HG02973 (cell line): ENCODE data around the gene PRKCZ.
"Not testable (repeated sequence)": the region's sequence is repeated elsewhere in the genome, so short reads cannot be mapped to it uniquely, and the experiment has no call there.

Experiments
- ATAC-seq: cut with Tn5 transposase; IDR thresholded peaks from one replicate; pipeline ENCODE4 v1.9.1; 2021; ENCODE audit warnings: moderate library complexity; ENCODE audit not compliant: unreplicated experiment

PRKCZ gene

GRCh38 chr1:2130156-2130555, 79.9 kb downstream of the PRKCZ start:
- ATAC-seq = no peak

- ATAC-seq = no peak
Measured at GRCh38 chr1:2130871-2131289, 80.7 kb downstream of the PRKCZ start.

DNA sequence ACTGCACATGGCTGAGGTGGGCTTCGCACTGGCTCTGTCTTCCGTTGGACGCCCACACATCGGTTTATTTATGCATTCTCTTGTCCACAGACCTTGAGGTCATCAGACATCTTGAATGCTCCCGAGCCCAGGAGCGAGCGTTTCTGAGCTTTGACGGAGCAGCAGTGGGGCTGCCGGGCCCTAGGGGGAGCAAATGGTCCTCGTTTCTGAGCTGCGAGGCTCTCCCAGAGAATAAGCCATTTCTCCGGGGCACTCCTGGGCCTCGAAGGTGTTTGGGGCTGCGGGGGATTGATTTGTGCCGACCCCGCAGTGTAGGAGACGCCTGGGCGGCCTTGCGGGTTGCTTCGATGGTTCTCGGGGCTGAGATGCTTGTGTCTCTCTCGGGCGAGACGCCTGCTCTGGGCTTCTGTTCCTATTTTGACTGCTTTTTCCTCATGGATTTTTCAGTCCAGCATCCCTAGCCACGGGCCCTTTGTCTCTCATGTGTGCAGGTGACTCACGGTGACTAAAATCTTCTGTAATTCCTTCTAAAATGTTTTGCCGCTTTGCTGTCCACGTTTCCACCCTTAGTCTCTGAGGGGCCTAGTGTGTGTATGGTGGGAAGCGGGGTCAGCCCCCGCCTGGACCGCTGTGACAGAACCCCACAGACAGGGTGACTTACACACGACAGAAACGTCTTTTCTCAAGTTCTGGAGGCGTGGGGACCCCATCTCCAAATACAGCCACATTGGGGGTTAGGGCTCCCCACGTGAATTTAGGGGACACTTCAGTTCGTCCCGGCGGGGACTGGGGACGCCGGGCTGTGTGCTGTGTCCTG, 82.2 kb downstream of the PRKCZ start:
- ATAC-seq = no peak

DNA sequence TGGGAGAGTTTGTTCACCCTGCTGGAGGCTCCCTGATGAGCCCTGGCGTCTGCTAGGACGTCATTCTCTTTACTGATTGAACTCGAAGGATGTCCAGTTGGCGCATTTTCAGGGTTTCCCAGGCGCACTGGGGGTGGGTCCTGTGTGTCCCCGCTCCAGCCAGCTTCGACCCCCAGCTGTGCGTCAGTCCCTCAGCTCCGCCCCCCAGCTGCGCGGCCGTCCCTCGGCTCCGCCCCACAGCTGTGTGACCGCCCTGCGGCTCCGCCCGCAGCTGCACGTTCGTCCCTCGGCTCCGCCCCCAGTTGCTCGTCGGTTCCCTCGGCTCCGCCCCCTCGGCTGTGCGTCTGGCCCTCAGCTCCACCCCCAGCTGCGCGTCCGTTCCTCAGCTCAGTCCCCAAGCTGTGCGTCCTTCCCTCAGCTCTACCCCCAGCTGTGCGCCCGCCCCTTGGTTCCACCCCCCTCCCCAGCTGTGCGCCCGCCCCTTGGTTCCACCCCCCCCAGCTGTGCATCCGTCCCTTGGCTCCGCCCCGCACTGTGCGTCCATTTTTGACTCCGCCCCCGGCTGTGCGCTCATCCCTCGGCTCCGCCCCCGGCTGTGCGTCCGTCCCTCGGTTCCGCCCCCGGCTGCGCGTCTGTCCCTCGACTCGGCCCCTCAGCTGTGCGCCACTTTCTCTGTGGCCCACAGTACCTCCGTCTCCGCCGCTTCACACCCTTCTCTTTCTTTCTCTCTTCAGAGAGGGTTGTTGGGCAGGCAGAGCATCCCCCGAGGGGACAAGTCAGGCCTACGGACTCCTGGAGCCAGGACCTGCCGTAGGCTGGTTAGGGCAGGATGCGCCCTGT, 83.0 kb downstream of the PRKCZ start:
- peak; percentile 81 for ATAC-seq

DNA sequence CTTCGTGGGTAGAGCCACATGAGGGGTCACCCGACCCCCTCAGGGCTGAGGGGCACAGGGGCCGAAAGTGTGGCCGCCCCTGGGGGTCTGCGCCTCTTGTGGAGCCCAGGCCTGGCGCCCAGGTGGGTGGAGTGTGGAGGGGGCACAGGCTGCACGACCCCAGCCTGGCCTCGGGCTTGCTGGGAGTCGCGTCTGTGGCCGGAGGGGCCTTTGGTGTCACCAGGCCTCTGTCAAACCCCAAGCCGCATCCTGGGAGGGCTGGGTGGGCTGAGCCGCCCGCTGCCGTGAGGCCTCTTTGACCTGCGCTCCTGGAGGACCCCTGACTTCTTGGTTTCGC, 83.6 kb downstream of the PRKCZ start:
- no peak for ATAC-seq

- ATAC-seq = no peak
Measured at GRCh38 chr1:2134266-2134620, 84.0 kb downstream of the PRKCZ start.

DNA sequence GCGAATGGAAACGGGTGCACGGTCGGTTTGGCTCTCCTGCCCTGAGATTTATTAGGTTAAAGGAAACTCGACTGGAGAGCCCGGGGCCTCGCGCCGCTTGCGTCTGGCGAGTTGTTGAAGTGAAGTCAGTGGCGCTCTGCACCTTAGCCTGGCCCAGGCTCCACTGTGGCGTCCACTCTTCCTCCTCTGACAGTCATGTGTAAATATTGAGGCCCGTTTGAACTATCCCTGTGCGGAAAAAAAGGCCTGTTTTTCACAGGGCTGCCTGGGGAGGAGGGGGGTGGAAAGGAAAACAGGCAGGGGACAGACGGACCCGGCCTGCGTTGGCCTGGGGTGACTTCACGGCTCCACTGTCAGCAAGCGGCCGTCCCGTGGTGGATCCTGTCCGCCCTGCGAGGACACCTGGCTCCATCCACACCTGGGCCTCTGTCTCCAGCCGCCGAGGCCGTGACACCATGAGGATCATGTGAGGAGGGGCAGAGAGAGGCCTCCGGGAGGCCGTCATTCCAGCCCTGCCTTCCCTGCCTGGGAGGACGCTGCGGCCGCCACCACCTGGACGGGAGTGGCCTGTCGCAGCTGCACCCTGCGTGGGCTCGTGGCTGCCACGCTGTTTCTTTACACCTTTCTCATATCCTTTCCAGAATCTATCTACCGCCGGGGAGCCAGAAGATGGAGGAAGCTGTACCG, 84.6 kb downstream of the PRKCZ start:
- ATAC-seq = no peak

GRCh38 chr1:2135441-2135841, 85.2 kb downstream of the PRKCZ start:
- ATAC-seq = no peak

DNA sequence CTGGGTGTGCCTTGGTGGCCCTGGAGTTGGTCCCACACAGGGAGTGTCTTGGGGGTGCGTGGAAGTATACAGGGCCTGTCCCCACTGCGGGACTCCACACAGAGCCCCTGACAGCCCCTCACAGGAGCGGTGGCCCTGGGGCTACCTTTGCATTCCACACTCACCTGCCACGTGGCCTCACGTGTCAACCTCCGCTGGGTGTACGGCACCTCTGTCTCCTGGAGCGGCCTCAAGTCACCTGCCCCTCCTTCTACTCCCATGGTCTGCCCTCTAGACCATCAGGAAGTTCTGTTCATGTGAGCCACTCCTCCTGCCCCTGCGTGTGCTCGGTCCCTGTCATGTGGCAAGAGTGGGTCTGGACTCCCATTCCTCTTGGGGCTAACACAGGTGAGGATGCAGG, 85.7 kb downstream of the PRKCZ start:
- ATAC-seq = no peak

DNA sequence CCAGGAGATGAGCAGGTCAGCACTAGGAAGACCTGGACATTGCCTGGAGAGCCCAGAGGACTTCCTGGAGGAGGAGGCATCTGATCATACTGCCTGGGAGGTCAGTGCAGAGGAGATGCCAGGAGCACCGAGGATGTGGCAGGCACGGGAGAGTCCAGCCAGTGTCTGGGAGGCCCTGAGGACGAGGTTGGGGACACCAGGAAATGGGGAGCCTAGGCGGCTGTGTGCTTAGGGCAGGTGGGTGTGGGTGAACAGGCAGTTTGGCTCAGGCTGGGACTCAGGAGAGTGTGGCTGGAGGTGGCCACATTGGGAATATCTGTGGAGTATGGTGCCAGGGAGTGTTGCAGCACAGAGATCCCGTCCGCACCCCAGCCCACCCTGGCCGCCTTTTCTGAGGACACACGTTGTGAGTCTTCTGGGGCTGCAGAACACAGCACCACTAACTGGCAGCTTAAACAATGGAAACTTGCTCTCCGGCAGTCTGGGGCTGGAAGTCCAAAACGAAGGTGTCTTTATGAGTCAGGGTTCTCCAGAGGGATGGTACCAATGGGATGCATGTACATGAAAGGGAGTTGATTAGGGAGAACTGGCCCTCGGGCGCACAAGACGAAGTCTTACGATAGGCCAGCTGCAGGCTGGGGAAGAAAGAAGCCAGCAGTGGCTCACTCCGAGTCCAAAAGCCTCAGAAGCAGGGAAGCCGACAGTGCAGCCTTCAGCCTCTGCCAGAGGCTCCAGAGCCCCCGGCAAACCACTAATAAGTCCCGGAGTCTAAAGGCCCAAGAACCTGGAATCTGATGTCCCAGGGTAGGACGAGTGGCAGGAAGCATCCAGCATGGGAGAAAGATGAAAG, 86.4 kb downstream of the PRKCZ start:
- ATAC-seq = no peak

GRCh38 chr1:2137257-2138121, 87.3 kb downstream of the PRKCZ start:
- ATAC-seq = no peak

DNA sequence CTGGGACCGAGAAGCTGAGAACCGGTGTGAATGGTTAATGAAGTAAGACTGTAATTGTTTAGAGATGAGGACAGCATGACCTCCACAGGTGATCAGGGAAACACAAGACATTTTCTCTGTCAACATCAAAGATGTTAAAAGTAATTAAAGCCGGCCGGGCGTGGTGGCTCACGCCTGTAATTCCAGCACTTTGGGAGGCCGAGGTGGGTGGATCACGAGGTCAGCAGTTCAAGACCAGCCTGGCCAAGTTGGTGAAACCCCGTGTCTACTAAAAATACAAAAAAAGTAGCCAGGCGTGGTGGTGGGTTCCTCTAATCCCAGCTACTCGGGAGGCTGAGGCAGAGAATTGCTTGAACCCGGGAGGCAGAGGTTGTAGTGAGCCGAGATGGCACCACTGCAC, 88.9 kb downstream of the PRKCZ start:
- ATAC-seq = not testable (repeated sequence)

DNA sequence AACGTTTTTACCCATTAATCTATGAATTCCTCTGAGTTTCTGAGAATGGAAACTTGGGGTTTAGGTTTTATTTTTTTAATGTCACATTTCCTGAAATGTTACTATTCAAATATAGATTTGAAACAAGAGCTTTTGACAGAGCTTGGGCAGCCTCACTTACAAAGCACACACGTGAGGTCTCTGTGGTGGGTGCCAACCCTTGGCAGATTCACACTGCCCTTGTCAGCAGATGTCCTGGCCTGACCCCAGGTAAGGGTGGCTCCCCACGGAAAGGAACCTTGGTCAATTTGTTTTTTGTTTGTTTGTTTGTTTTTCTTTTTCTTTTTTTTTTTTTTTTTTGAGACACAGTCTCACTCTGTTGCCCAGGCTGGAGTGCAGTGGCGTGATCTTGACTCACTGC, 90.8 kb downstream of the PRKCZ start:
- ATAC-seq = no peak

- no peak for ATAC-seq
Measured at GRCh38 chr1:2143814-2144500, 93.7 kb downstream of the PRKCZ start.

GRCh38 chr1:2144501-2145090, 94.4 kb downstream of the PRKCZ start:
- no peak for ATAC-seq

GRCh38 chr1:2145946-2146835, 96.0 kb downstream of the PRKCZ start:
- no peak for ATAC-seq

GRCh38 chr1:2146836-2147517, 96.8 kb downstream of the PRKCZ start:
- ATAC-seq = no peak
